Liver (tissue), 3 donors: Measurements from ENCODE around the gene UNC13C.

Experiments
- CTCF ChIP-seq: fragments of 150-350 bp; IDR thresholded peaks from 2 replicates; pipeline ENCODE4 v1.5.1; 2017; ENCODE audit warnings: improper control_type of control experiment, low read depth, low read length; ENCODE audit not compliant: missing input control
- EGR1 ChIP-seq, 2 donors: IDR thresholded peaks; 2 replicates each; pipeline ENCODE4 v1.6.1; 2016 to 2018; ENCODE audit warnings: antibody characterized with exemption in 2 of 2, low read depth in 2 of 2
- GABPA ChIP-seq, 2 donors: IDR thresholded peaks in 1 of 2; conservative IDR thresholded peaks in 1 of 2; 2 replicates each; pipeline ENCODE4 v1.6.1; 2016; ENCODE audit warnings: antibody characterized with exemption in 2 of 2, mild to moderate bottlenecking in 1 of 2, moderate library complexity in 1 of 2
- JUND ChIP-seq, 2 donors: IDR thresholded peaks; 2 replicates each; pipeline ENCODE4 v1.6.1; 2016; ENCODE audit warnings: antibody characterized with exemption in 2 of 2
- MAX ChIP-seq: IDR thresholded peaks from 2 replicates; pipeline ENCODE4 v1.6.1; 2016; ENCODE audit warnings: antibody characterized with exemption
- RAD21 ChIP-seq, 2 donors: IDR thresholded peaks; 2 replicates each; pipeline ENCODE4 v1.6.1; 2016; ENCODE audit warnings: antibody characterized with exemption in 2 of 2, mild to moderate bottlenecking in 2 of 2
- SP1 ChIP-seq: IDR thresholded peaks from 2 replicates; pipeline ENCODE4 v1.6.1; 2018; ENCODE audit warnings: antibody characterized with exemption, mild to moderate bottlenecking
- TAF1 ChIP-seq: conservative IDR thresholded peaks from 2 replicates; pipeline ENCODE4 v1.6.1; 2016; ENCODE audit warnings: antibody characterized with exemption, mild to moderate bottlenecking
- YY1 ChIP-seq: IDR thresholded peaks from 2 replicates; pipeline ENCODE4 v1.6.1; 2016; ENCODE audit warnings: antibody characterized with exemption, mild to moderate bottlenecking
- ZBTB33 ChIP-seq: IDR thresholded peaks from 2 replicates; pipeline ENCODE4 v1.6.1; 2016; ENCODE audit warnings: antibody characterized with exemption
- donor health status: healthy.
- donor health status: healthy.

GRCh38 chr15:54345827-54346226, 367.6 kb downstream of the UNC13C start:
- TF ChIP-seq CTCF (no peak), YY1 (no peak), EGR1 (IDR thresholded peaks at IDR 0.05; ENCODE audit: low read depth in 2 of 2) (no peak), RAD21 (IDR thresholded peaks at IDR 0.05) (no peak), MAX (no peak), TAF1 (no peak), SP1 (no peak), GABPA (IDR thresholded peaks at IDR 0.05 in 1 of 2, conservative IDR thresholded peaks at IDR 0.05 in 1 of 2) (no peak), ZBTB33 (no peak), JUND (IDR thresholded peaks at IDR 0.05) (no peak)
